ENCODE measurements around the gene ATP10A.

GRCh38 chr15:25717127-25717456 is 146.0 kb downstream of the ATP10A start:
- TF ChIP-seq CTCF (IDR thresholded peaks at IDR 0.05) (no peak), POLR2A (IDR thresholded peaks at IDR 0.05) (no peak), POLR2AphosphoS5 (IDR thresholded peaks at IDR 0.05) (no peak)
